KOPT-K1 (cell line): ENCODE results near the gene MMP28.

Experiments used
- H3K27ac ChIP-seq: fragments of 200-600 bp; sonication (generic); 2 replicates; pipeline ENCODE4 v1.5.1; 2016; ENCODE audit warnings: antibody characterized with exemption, mild to moderate bottlenecking, low read depth, low read length; ENCODE audit not compliant: poor library complexity, severe bottlenecking
- H3K36me3 ChIP-seq: fragments of 200-600 bp; sonication (generic); 2 replicates; pipeline ENCODE4 v1.5.1; 2017; ENCODE audit warnings: antibody characterized with exemption, mild to moderate bottlenecking, low read length, moderate library complexity; ENCODE audit not compliant: insufficient read depth
- H3K9me3 ChIP-seq: fragments of 200-600 bp; sonication (generic); 2 replicates; pipeline ENCODE4 v1.5.1; 2017; ENCODE audit warnings: antibody characterized with exemption, low read length, mild to moderate bottlenecking; ENCODE audit not compliant: insufficient read depth, poor library complexity, severe bottlenecking

The MMP28 gene

DNA sequence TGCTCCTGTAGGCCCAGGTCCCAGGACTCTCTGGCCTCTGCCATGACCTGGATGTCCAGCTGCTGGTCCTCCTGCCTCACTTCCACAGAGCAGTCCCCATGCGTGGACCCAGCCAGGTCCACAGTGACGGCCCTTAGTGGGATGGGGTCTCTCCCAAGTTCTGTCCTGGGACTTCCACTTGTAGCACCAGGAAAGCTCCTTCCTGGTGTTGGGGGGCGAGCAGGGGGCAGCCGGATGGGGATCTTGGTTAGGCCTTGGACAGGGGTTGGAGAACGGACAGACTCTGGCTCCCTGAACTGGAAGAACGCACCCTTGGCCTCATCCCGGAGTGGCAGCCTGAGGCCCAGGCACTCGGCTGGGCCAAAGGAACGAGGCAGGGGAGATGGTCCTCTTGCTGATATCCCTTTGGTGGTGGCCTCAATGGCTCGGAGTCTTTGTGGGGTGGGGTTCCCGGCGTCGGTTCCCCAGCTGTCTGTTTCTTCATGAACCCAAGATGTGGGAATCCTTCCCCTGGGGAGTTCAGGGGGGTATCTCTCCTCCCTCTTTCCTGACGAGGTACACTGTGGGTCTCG is 49.6 kb downstream of the MMP28 start:
- H3K27ac ChIP-seq = no peak overlapping the region
- no peaks in the 10 kb centered on the region for H3K9me3 ChIP-seq
- H3K36me3 ChIP-seq = no peaks in the 10 kb centered on the region

DNA sequence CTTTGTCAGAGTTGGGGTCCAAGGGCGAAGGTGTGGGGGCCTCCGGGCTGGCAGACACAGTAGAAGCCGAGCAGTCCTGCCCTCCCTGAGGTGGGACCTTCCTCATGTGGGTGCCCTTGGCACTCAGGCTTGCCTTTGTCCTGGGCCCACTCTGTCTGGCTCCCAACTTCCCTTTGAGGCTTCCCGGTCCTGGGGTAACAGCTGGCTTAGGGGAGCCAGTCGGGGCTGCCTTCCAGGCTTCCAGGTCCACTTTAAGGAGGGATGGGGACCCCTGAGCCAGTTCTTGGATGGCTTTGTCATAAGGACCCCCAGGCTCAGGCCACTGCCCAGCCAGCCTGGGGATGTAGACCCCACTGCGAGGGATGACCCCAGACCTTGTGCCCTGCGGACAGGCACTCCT is 50.2 kb downstream of the MMP28 start:
- Histone ChIP-seq H3K9me3 (no peaks in the 10 kb centered on the region), H3K36me3 (no peaks in the 10 kb centered on the region), H3K27ac (no peak overlapping the region)

DNA sequence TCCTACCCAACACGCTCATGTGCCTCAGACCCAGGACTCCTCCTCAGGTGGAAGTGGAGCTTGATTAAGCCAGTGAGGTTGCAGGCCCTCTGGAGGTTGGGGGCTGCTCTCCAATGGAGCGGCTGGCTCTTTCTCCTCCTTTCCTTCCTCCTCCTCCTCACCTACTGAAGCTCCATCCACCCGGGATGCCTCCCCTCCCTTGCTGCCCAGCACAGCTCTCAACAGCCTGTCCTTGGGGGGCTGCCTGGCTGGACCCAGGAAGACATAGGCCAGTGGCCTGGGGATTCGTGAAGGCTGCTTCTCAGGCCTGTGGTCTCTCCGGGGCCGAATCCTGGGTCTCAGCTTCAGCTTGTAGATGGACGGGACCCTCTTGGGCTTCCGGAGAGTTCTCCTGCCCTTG is 50.6 kb downstream of the MMP28 start:
- Histone ChIP-seq H3K27ac (no peak overlapping the region), H3K9me3 (no peaks in the 10 kb centered on the region), H3K36me3 (no peaks in the 10 kb centered on the region)

DNA sequence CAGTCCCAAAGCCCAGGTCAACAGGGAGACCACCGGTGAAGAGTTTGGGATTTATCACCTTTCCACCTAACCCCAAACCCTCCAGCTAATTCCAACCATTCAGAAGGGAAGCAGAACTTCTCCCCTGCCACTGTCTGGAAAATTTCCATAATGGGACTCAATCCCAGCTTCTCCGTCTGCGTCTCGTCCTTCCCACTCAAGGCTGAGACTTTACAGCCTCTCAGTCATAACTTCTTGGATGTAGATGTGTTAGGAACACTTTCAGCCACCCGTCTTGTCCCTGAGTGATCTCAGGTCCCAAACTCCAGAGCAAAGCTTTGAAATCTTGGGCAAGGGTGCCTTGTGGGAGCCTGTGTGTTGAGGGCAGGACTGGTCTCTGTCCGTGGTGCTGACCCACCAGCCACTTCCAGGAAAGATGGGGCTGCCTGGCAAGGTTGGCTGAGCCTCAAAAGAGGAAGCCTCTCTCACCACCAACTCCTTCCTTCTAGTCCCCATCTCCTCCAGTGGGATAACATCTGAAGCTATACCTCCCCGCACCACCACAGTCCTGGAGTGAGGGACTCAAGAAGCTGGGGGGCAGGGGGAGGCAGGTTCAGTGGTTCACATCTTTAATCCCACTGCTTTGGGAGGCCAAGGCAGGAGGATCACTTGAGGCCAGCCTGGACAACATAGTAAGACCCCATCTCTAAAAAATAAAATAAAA is 51.7 kb downstream of the MMP28 start:
- Histone ChIP-seq H3K36me3 (no peaks in the 10 kb centered on the region), H3K27ac (no peak overlapping the region), H3K9me3 (no peaks in the 10 kb centered on the region)

DNA sequence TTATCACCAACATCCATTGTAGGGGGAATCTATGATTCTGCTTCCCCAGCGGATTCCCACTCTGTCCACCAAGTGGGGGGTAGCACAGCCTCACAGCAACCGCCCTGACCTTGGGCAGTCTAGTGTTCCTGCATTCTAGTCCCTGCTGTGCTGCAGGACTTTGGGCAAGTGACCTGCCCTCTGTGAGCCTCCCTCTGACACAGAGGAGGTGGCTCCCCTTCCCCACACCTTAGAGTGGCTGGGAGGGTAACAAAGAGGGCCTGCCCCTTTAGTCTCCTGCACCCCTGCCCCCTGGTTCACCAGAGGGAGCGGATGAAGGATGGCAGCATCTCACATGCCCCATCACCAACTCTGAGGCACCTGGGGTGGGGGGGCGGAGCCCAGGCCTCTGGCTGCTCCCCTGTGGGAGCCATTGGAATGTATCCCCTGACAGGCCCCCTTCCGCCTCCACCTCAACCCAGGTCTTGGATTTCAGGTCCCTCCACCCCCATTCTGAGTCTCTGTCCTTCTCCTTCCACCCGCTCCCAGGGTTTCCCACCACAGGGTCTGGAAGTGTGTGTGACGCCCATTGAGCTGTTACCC is 52.5 kb downstream of the MMP28 start:
- H3K27ac ChIP-seq = no peak overlapping the region
- no peaks in the 10 kb centered on the region for H3K36me3 ChIP-seq
- no peaks in the 10 kb centered on the region for H3K9me3 ChIP-seq

DNA sequence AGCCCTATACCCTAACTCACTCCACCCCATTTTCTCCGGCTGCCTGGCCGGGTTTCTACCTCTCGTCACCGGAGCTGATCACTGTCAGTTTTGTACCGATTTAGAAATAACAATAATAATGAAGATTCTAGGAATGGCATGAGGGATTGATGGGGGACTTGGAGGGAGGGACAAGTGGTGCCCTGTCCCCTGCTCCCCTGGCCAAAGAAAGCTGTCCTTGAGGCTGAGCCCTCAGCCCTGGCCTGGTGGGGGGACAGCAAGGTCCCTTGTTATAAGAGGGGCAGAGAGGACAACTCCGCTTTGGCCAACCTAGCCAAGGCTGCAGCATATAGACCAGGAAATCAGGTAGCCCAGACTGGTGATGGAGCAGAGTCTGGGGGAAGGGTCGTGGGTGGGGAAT is 52.9 kb downstream of the MMP28 start:
- no peaks in the 10 kb centered on the region for H3K9me3 ChIP-seq
- no peaks in the 10 kb centered on the region for H3K36me3 ChIP-seq

DNA sequence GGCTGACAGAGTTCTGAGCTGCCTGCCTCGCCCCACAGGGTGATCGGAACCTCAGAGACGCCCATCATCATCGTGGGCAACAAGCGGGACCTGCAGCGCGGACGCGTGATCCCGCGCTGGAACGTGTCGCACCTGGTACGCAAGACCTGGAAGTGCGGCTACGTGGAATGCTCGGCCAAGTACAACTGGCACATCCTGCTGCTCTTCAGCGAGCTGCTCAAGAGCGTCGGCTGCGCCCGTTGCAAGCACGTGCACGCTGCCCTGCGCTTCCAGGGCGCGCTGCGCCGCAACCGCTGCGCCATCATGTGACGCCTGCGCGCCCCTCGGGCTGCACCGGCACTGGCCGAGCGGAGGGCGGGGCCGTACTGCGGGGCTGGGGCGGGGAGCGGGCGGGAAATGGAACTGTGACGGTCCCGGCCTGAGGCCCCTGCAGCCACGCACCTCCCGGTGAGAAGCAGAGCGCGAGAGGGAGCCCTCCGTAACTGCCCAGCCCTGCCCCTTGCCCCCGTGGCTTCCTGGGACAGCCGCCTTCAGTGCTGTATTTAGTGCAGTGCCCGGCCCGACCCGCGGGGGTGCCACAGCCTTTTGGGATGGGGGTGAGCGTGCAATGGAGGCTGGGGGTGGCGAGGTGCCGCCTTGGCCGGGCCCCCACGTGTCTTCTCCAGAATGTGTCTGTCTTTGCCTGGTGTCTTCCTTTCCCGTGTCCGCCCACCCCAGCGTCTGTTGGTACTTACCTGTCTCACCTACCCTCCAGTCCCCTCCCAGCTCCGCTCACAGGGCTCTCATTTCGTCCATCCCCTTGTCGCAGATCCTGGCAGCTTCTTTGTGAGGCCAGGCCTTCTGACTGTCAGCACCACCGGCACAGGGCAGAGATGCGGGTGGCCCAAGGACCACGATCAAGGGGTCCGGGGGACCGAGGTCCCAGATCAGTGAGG is 54.2 kb downstream of the MMP28 start:
- H3K27ac ChIP-seq = no peak overlapping the region
- no peaks in the 10 kb centered on the region for H3K36me3 ChIP-seq
- no peaks in the 10 kb centered on the region for H3K9me3 ChIP-seq

More for the DNA sequence above, 52.9 kb downstream of the MMP28 start:
- H3K27ac ChIP-seq = no peak overlapping the region

DNA sequence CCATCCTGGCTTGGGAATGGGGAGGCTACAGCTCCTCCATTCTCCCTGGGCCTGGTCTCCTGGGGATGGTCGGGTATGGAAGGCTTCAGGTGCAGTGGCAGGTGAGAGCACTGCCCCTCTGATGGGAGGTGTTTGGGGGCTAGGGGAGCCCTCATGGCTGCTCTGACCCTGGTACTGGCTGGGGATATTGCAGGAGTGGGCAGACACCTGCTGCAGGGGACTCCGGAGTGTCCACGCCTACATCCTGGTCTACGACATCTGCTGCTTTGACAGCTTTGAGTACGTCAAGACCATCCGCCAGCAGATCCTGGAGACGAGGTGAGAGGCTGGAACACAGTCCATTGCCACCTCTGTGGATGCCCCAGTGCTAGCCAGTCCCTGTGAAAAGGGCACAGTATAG is 55.2 kb downstream of the MMP28 start:
- Histone ChIP-seq H3K36me3 (no peaks in the 10 kb centered on the region), H3K9me3 (no peaks in the 10 kb centered on the region)

DNA sequence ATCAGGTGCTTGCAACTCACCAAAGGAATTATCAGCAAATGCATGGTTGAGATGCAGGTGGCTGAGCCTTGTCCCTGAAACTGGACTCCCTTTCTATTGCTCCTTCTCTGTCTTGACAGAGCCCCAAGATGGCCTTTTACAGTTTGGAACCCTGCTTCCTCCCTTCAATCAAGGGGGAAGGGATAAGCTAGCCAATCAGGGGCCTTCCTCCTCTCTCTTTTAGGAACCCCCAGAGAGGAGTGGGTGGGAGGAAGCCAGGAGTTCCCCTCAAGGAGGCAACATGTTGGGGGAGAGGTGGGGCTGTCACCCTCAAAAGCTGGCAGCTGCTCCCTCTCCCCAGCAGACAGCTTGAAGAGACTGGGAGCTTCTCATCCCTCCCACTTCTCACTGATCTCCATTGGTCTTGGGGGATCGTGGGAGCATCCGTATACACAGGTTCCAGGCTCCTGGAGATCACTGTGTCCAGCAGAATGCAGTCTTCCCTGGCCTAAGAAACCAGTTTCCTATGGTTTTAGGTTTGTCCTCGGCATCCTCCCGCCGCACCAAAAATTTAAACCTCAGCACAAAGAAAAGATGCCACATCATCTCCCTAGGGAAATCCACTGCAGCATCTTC is 56.8 kb downstream of the MMP28 start:
- H3K36me3 ChIP-seq = no peaks in the 10 kb centered on the region
- no peak overlapping the region for H3K27ac ChIP-seq
- no peaks in the 10 kb centered on the region for H3K9me3 ChIP-seq

More for the DNA sequence above, 55.2 kb downstream of the MMP28 start:
- no peak overlapping the region for H3K27ac ChIP-seq

DNA sequence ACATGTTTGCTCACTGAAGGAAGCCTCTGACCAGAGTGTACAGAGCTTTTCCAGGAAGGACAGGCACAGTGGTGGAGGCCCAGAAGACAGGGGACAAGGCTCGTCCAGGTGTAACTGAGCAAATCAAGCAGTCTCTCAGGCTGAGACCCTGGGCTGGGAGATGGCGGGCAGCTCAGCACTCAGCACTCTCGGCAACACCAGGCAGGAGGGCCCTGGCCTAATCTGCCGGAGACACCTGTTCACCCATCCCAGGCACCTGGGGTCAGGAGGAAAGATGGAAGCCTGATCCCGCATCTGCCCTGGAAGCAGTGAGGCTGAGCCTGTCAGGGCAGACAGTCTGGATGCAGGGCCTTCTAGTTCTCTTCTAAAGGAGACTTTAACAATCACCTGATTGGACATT is 59.2 kb downstream of the MMP28 start:
- no peaks in the 10 kb centered on the region for H3K36me3 ChIP-seq
- H3K27ac ChIP-seq = no peak overlapping the region
- H3K9me3 ChIP-seq = no peaks in the 10 kb centered on the region

DNA sequence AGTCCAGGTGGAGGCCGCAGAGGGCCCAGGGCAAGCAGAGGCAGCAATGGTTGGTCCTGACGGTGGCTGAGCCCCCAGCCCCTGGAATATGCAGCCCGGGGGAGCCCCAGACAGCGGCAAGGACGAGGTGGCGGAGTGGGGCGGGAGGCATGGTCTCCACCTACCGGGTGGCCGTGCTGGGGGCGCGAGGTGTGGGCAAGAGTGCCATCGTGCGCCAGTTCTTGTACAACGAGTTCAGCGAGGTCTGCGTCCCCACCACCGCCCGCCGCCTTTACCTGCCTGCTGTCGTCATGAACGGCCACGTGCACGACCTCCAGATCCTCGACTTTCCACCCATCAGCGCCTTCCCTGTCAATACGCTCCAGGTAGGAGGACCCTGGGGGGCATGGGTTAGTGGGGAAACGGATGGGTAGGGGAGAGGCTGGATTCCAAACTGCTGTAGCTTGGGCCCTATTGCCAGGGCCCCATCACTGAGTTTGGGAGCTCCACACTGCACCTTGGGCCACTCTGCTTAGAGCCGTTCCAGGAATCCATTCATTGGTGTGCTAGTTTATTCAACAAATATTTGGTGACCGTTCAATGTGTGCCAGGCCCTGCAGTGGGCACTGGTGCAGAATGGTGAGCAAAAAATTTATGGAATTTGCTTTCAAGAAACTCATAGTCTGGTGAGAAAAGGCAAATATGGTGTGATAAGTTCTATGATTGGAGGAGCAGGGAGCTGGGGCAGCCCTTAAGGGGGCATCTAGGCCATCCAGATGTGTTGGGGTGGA is 60.2 kb downstream of the MMP28 start:
- no peaks in the 10 kb centered on the region for H3K36me3 ChIP-seq
- no peak overlapping the region for H3K27ac ChIP-seq

DNA sequence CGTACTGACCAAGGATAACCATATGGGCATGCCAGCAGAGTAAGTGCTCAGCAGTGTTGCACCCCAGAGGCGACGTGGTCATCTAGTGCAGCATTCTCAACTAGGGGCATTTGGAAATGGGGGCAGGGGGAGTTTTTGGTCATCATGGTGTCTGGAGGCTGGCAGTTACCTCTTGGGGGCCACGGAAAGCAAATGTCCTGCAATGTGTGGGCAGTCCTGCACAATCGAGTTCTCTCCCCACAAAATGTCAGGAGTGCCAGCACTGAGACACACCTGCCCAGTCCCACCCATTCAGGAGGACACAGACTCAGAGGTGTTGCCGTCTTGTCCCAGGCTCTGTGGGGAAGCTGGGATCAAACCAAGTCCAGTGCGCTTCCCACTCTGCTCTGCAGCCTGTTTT is 61.0 kb downstream of the MMP28 start:
- Histone ChIP-seq H3K27ac (no peak overlapping the region), H3K36me3 (no peaks in the 10 kb centered on the region), H3K9me3 (no peaks in the 10 kb centered on the region)

More for the DNA sequence above, 60.2 kb downstream of the MMP28 start:
- H3K9me3 ChIP-seq = no peaks in the 10 kb centered on the region

DNA sequence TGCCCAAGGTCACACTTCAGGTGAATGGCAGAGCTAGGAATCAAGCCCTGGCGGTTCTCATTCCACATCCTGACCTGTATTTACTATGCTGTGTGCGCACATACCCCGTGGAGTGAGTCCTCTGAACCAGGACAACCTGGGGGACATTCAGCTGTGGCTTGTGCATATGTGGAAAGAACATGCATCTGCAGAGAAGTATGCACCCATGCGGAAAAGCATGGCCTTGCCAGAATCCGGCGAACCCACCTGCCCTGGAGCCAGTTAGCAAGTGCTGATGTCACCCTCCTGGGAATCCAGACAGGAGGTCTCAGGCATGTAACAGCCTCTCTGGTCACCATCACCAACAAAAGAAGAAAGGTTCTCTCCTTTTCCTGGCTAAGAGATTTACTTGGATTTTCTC is 62.1 kb downstream of the MMP28 start:
- Histone ChIP-seq H3K36me3 (no peaks in the 10 kb centered on the region), H3K27ac (no peak overlapping the region), H3K9me3 (no peaks in the 10 kb centered on the region)

DNA sequence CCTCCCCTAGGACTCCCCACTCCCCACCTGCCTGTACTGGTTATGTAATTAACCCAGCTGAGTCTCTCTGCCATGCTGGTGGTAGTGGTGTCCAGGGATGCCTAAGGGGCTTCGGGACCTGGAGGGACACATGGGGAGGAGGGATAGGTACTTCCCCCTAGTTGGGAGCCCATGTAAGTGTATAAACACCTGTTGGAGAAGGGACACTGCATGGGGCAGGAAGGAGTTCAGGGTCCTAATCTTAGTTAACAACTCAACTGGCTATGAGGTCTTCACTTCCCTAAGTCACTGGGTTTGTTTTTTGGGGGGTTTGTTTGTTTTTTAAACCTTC is 62.7 kb downstream of the MMP28 start:
- H3K36me3 ChIP-seq = peaks cover 1% of the 10 kb centered on the region; the same call in 1 of the 2 replicates
- H3K9me3 ChIP-seq = no peaks in the 10 kb centered on the region
- no peak overlapping the region for H3K27ac ChIP-seq
